HepG2 (cell line): Measurements from ENCODE around the gene AURKA. TPM values are rescaled to one million over a fixed set of nuclear protein-coding genes. Genes with fewer than 3 reads are reported as not detected.

Experiments
- ATAC-seq: fragments of 200-7000 bp; cut with Tn5 transposase; 3 replicates; pipeline ENCODE4 v1.9.1; 2020; ENCODE audit warnings: mild to moderate bottlenecking, moderate library complexity
- BruUV-seq: library from RNA; stranded (reverse); fragments of 400-500 nt; replicated peaks from 2 replicates; lab custom pipeline; 2021; lab: Mats Ljungman, UMichigan
- CTCF ChIA-PET: fragments of 300-600 bp; formaldehyde crosslinking; extraction: SDS; loops from one replicate; lab custom pipeline; 2021; ENCODE audit warnings: low total read pairs, inconsistent platforms, low intra/inter-chr PET ratio; lab: Yijun Ruan, JAX
- POLR2A ChIA-PET: fragments of 350-600 bp; sonication (Branson Sonifier 250); formaldehyde crosslinking; loops from one replicate; lab custom pipeline; 2020; ENCODE audit warnings: antibody characterized with exemption, inconsistent platforms; lab: Yijun Ruan, JAX
- DNase-seq: peaks from one replicate; pipeline ENCODE4 v3.0.0-alpha.2; 2015; ENCODE audit warnings: low spot score
- FAIRE-seq: peaks from 3 replicates; lab custom pipeline; 2011; peaks lifted over from hg19 to GRCh38; lab: Jason Lieb, UNC
- H2AFZ ChIP-seq: one replicate; pipeline ENCODE4 v1.6.1; 2011; ENCODE audit warnings: low read length, inconsistent platforms
- H3K27ac ChIP-seq: fragments of 300-600 bp; 3 replicates; pipeline ENCODE4 v1.8.0; 2011; ENCODE audit warnings: mixed run types, mild to moderate bottlenecking, mixed read lengths, low read length, inconsistent platforms; ENCODE audit not compliant: insufficient read depth; ENCODE audit errors: extremely low read length
- H3K27me3 ChIP-seq, 2 experiments: fragments of 200-600 bp in 1 of 2; 2 replicates in 1 of 2; 3 replicates in 1 of 2; pipeline versions ENCODE4 v1.6.0 to v1.8.0; 2011; ENCODE audit warnings: low read length in 2 of 2, mild to moderate bottlenecking in 2 of 2, moderate library complexity in 2 of 2, inconsistent platforms in 1 of 2; ENCODE audit not compliant: insufficient read depth in 2 of 2, control insufficient read depth in 1 of 2
- H3K36me3 ChIP-seq, 2 experiments: fragments of 200-600 bp in 1 of 2; replicated peaks in 1 of 2; 2 replicates in 1 of 2; 3 replicates in 1 of 2; pipeline versions ENCODE4 v1.5.1 to v1.8.0; 2011; ENCODE audit warnings: low read length in 2 of 2, inconsistent platforms in 1 of 2; ENCODE audit not compliant: insufficient read depth in 2 of 2, control insufficient read depth in 1 of 2
- H3K4me1 ChIP-seq: 2 replicates; pipeline ENCODE4 v1.5.1; 2012; ENCODE audit warnings: low read length, inconsistent platforms; ENCODE audit not compliant: insufficient read depth
- H3K4me2 ChIP-seq: 2 replicates; pipeline ENCODE4 v1.6.0; 2011; ENCODE audit warnings: low read depth, low read length, inconsistent platforms
- H3K4me3 ChIP-seq, 3 experiments: fragments of 200-600 bp in 1 of 3; sonication (generic), shearing (Covaris generic) in 1 of 3; replicated peaks in 1 of 3; 2 replicates each; pipeline ENCODE4 v1.5.1; 2011 to 2016; ENCODE audit warnings: low read length in 3 of 3, inconsistent platforms in 2 of 3, low read depth in 2 of 3, mild to moderate bottlenecking in 2 of 3, control low read depth in 1 of 3, mixed read lengths in 1 of 3; ENCODE audit not compliant: insufficient read depth in 1 of 3
- H3K79me2 ChIP-seq: one replicate; pipeline ENCODE4 v1.6.1; 2011; ENCODE audit warnings: low read length, inconsistent platforms; ENCODE audit not compliant: insufficient read depth
- H3K9ac ChIP-seq: 2 replicates; pipeline ENCODE4 v1.6.0; 2011; ENCODE audit warnings: mild to moderate bottlenecking, low read depth, low read length, inconsistent platforms; ENCODE audit not compliant: insufficient read depth
- H3K9me3 ChIP-seq: 2 replicates; pipeline ENCODE4 v1.5.1; 2012; ENCODE audit warnings: mild to moderate bottlenecking, low read length
- H4K20me1 ChIP-seq: 2 replicates; pipeline ENCODE4 v1.6.0; 2011; ENCODE audit warnings: inconsistent platforms, mild to moderate bottlenecking, low read length, moderate library complexity; ENCODE audit not compliant: insufficient read depth
- EP300 ChIP-seq, 3 experiments: sonication (generic) in 1 of 3; formaldehyde crosslinking in 1 of 3; IDR thresholded peaks; 2 replicates each; pipeline versions ENCODE4 v1.5.1 to v1.6.1; 2011 to 2020; ENCODE audit warnings: low read depth in 2 of 3, low read length in 2 of 3, borderline replicate concordance in 1 of 3, improper control_type of control experiment in 1 of 3, mild to moderate bottlenecking in 1 of 3, missing genetic modification reagents in 1 of 3, moderate library complexity in 1 of 3
- HMGXB3 ChIP-seq: sonication (generic); formaldehyde crosslinking; IDR thresholded peaks from 2 replicates; pipeline ENCODE4 v1.4.0; 2020; ENCODE audit warnings: missing genetic modification reagents, borderline replicate concordance
- PATZ1 ChIP-seq: sonication (generic); formaldehyde crosslinking; IDR thresholded peaks from 2 replicates; pipeline ENCODE4 v1.4.0; 2020; ENCODE audit warnings: missing genetic modification reagents
- POGZ ChIP-seq: sonication (generic); formaldehyde crosslinking; IDR thresholded peaks from 2 replicates; pipeline ENCODE4 v1.4.0; 2020; ENCODE audit warnings: mild to moderate bottlenecking, missing genetic modification reagents
- SMAD1 ChIP-seq: sonication (generic); formaldehyde crosslinking; IDR thresholded peaks from 2 replicates; pipeline ENCODE4 v1.4.0; 2020; ENCODE audit warnings: missing genetic modification reagents, low read depth, mild to moderate bottlenecking, borderline replicate concordance
- SP1 ChIP-seq, 2 experiments: fragments of 450-650 bp in 1 of 2; sonication (generic) in 1 of 2; formaldehyde crosslinking in 1 of 2; IDR thresholded peaks; 2 replicates each; pipeline versions ENCODE4 v1.4.0 to v1.6.1; 2016 to 2020; ENCODE audit warnings: missing genetic modification reagents in 1 of 2
- YY1 ChIP-seq: IDR thresholded peaks from 2 replicates; pipeline ENCODE4 v1.6.1; 2011; ENCODE audit warnings: low read length, low read depth, moderate library complexity, mild to moderate bottlenecking; ENCODE audit not compliant: insufficient read depth, insufficient replicate concordance
- ZBTB2 ChIP-seq: sonication (generic); formaldehyde crosslinking; IDR thresholded peaks from 2 replicates; pipeline ENCODE4 v1.8.0; 2022; ENCODE audit warnings: low read depth, missing genetic modification reagents
- ZGPAT ChIP-seq: IDR thresholded peaks from 2 replicates; pipeline ENCODE4 v1.6.1; 2016; ENCODE audit warnings: mild to moderate bottlenecking
- ZSCAN29 ChIP-seq: sonication (generic); formaldehyde crosslinking; conservative IDR thresholded peaks from 2 replicates; pipeline ENCODE4 v1.4.0; 2020; ENCODE audit warnings: mild to moderate bottlenecking, missing genetic modification reagents
- WGBS: methylation state at CpG from one replicate; pipeline ENCODE4 v1.1.6; 2017; ENCODE audit warnings: low lambda C conversion rate; 5-methylcytosine and 5-hydroxymethylcytosine counted together
- in situ Hi-C: cut with HindIII; loops from 2 replicates; pipeline ENCODE4 v1.10.0; 2017; ENCODE audit warnings: low pct_unique_long_range_greater_than_20kb; ENCODE audit not compliant: extremely low pct_ligation_motif_present
- intact Hi-C: fragments of 100-400 bp; cut with micrococcal nuclease; formaldehyde crosslinking; loops from one replicate; pipeline ENCODE4 v1.10.0; 2022; ENCODE audit not compliant: unreplicated experiment
- polyA plus RNA-seq, 8 experiments: library from polyadenylated mRNA; depleted of rRNA in 3 of 8; stranded (reverse) in 7 of 8; unstranded in 1 of 8; fragments of >200 nt; fragmentation: Illumina TruSeq in 4 of 8; extraction: Trizol in 4 of 8; gene quantifications; 2 replicates each; pipeline versions ENCODE4 v1.2.1 to v1.2.3, GENCODE V29; 2011 to 2016; ENCODE audit warnings: low read depth in 4 of 8, missing spikeins in 1 of 8, mixed read lengths in 1 of 8; ENCODE audit not compliant: insufficient read depth in 1 of 8
- total RNA-seq, 5 experiments: library from RNA; depleted of rRNA; stranded (reverse); fragments of >200 nt; fragmentation: Illumina TruSeq; extraction: Trizol; gene quantifications; 2 replicates each; pipeline ENCODE4 v1.2.3, GENCODE V29; 2016; ENCODE audit warnings: low read depth in 1 of 5

The AURKA gene
- total and polyA plus RNA-seq, 2 of the 13 experiments (the other 11 are each of a cell fraction or from before 2014, with no cell fraction given): 96.4 to 224 TPM

- peak within 1 kb of the TSS; percentile 92 for H3K4me2 ChIP-seq
- WGBS: 1% methylated on average over 24 of the region's 63 CpGs
- peak; percentile 90 for DNase-seq
- no peaks in the 10 kb centered on the region for H3K9me3 ChIP-seq
- BruUV-seq: no TSS peak
- peak within 1 kb of the TSS; percentile 93 for H3K9ac ChIP-seq
- ChIA-PET POLR2A (interaction anchor here (0.7 to 5.9 kb wide), 8 partner anchors 10 to 887 kb away, joined by 3 to 91 read pairs (median 3); partner anchors contain the start of genes AURKA and CSTF1), CTCF (no interaction called here)
- H4K20me1 ChIP-seq: no peaks in the 10 kb centered on the region; the same call in 1 of the 2 replicates
- H3K79me2 ChIP-seq: peaks cover 11% of the 10 kb centered on the region
- H3K27ac ChIP-seq: peak within 1 kb of the TSS; percentile 76
- peaks cover 0 to under 1% of the 10 kb centered on the region in 2 experiments; a peak in 1 of 5 replicates for H3K36me3 ChIP-seq
- H3K27me3 ChIP-seq: no peaks in the 10 kb centered on the region; a peak in 1 of 5 replicates
- peak within 1 kb of the TSS; percentile 83 to 94 (median 93) for H3K4me3 ChIP-seq
- peaks cover 26% of the 10 kb centered on the region for H3K4me1 ChIP-seq
- ATAC-seq: peak; percentile 83
- in situ Hi-C loops (loop anchor here (10.0 kb wide), 1 partner anchor 114 kb away; the partner anchor contains the start of gene MC3R), intact Hi-C loops (no loop called here)
- no peak for FAIRE-seq
- H2AFZ ChIP-seq: peak within 1 kb of the TSS; percentile 44
- TF ChIP-seq ZBTB2 (CRISPR knock-in tag) (0 out of 2 replicates have a peak, but pooled peaks have one; percentile 43), POGZ (CRISPR knock-in tag) (no peak), ZGPAT (CRISPR knock-in tag) (peak; percentile 9; the same call in 1 of the 2 replicates), YY1 (peak; percentile 66), HMGXB3 (CRISPR knock-in tag) (0 out of 2 replicates have a peak, but pooled peaks have one; percentile 39), EP300 (IDR thresholded peaks at IDR 0.05; ENCODE audit: low read depth in 2 of 2, low read length in 2 of 2) (peak in 1 of 2 experiments; percentile 24; a peak in 1 of 4 replicates), EP300 (CRISPR knock-in tag; IDR thresholded peaks at IDR 0.05; ENCODE audit: borderline replicate concordance) (no peak), SMAD1 (CRISPR knock-in tag) (peak; percentile 33; the same call in 1 of the 2 replicates), SP1 (IDR thresholded peaks at IDR 0.05) (no peak), SP1 (CRISPR knock-in tag; IDR thresholded peaks at IDR 0.05) (peak; percentile 93), PATZ1 (CRISPR knock-in tag) (0 out of 2 replicates have a peak, but pooled peaks have one; percentile 12), ZSCAN29 (CRISPR knock-in tag) (0 out of 2 replicates have a peak, but pooled peaks have one; percentile 4)
Observed at GRCh38 chr20:56358600-56359211, 33.3 kb downstream of the AURKA start, which contains the start of gene FAM210B. Gene FAM210B (plus strand): TSS chr20:56358974. CDS start chr20:56359006, 32 bp downstream.
